Progenitor cell of endocrine pancreas (in vitro differentiated cells): ENCODE results near the gene CDH4. TPM values are rescaled to one million over a fixed set of nuclear protein-coding genes. Genes with fewer than 3 reads are reported as not detected.

Experiments
- DNase-seq: peaks from one replicate; pipeline ENCODE4 v3.0.0; 2021; ENCODE audit warnings: low spot score; ENCODE audit not compliant: unreplicated experiment
- H3K27ac Mint-ChIP-seq: 2 replicates; pipeline ENCODE4 v1.8.0; 2021; ENCODE audit warnings: mild to moderate bottlenecking, moderate library complexity, mixed read lengths
- H3K27me3 Mint-ChIP-seq: 2 replicates; pipeline ENCODE4 v1.8.0; 2021; ENCODE audit warnings: mixed read lengths
- H3K36me3 Mint-ChIP-seq: 2 replicates; pipeline ENCODE4 v1.8.0; 2022; ENCODE audit warnings: mixed read lengths; ENCODE audit not compliant: insufficient read depth
- H3K4me1 Mint-ChIP-seq: 2 replicates; pipeline ENCODE4 v1.8.0; 2021; ENCODE audit warnings: low read depth, mixed read lengths
- H3K4me3 Mint-ChIP-seq: 2 replicates; pipeline ENCODE4 v1.8.0; 2021; ENCODE audit warnings: low read depth, mild to moderate bottlenecking, moderate library complexity, mixed read lengths
- H3K9me3 Mint-ChIP-seq: 2 replicates; pipeline ENCODE4 v1.8.0; 2021; ENCODE audit warnings: low read depth, mixed read lengths
- CTCF ChIP-seq: fragments of 200-600 bp; sonication (generic); IDR thresholded peaks from one replicate; pipeline ENCODE4 v1.5.0; 2021; ENCODE audit warnings: antibody characterized with exemption, mild to moderate bottlenecking; ENCODE audit not compliant: unreplicated experiment
- total RNA-seq: library from RNA; stranded (reverse); gene quantifications from 2 replicates; pipeline ENCODE4 v1.2.1, GENCODE V29; 2021

Gene CDH4
- total RNA-seq, 1 donor from 2014 or later, result 0.43 TPM

GRCh38 chr20:61699495-61700374 lies 447.7 kb downstream of the CDH4 start:
- Mint-ChIP-seq H3K27ac (no peak overlapping the region), H3K4me1 (peaks cover 4% of the 10 kb centered on the region), H3K27me3 (peaks cover 5% of the 10 kb centered on the region), H3K4me3 (no peak overlapping the region), H3K36me3 (no peaks in the 10 kb centered on the region), H3K9me3 (no peaks in the 10 kb centered on the region)
- no peak for TF ChIP-seq CTCF
- no peak for DNase-seq

DNA sequence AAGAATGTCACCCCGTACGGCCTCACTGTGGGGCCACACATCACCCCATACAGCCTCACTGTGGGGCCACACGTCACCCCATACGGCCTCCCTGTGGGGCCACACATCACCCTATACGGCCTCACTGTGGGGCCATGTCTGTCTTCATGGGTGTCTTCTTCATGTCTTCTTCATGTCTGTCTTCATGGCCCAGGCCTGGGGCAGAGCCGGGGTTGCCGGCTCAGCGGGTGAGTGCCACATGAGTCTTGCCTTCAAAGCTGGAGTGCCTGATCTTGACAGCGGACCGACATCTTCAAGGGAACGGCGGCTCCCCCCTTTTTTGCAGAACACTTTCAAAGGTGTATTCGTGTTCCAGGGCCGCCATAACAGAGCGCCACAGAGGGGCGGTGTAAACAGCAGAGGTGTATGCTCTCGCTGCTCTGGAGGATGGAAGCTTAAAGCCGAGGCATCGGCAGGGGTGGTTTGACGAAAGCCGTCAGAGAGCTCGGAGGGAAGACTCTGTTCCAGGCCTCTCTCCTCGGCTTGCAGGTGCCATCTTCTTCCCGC lies 448.6 kb downstream of the CDH4 start:
- Mint-ChIP-seq H3K4me3 (no peak overlapping the region), H3K27me3 (peaks cover 5% of the 10 kb centered on the region), H3K9me3 (no peaks in the 10 kb centered on the region), H3K4me1 (peaks cover 4% of the 10 kb centered on the region), H3K27ac (no peak overlapping the region), H3K36me3 (no peaks in the 10 kb centered on the region)
- no peak for DNase-seq
- TF ChIP-seq CTCF, result no peak

DNA sequence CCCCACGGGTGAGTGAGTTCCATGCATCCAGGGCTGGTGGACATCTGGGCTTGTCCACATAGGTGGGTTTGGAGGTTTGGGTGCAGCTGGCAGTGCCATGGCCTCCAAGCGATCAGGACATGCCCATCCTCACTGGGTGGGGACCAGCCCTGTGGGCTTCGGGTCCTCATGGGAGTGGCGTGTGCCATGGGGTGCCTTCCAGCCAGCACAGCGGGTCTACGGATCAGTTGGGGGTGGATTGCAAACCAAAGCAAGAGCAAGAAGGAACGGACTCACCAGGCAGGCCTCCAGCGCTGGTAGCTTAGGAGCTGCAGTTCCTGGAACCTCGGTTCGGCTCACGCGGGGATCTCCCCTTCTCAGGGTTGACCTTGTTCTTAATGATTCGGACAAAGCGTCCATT lies 449.3 kb downstream of the CDH4 start:
- no peaks in the 10 kb centered on the region for H3K36me3 Mint-ChIP-seq
- peaks cover 5% of the 10 kb centered on the region for H3K27me3 Mint-ChIP-seq
- no peak for TF ChIP-seq CTCF
- H3K9me3 Mint-ChIP-seq, result no peaks in the 10 kb centered on the region
- H3K4me3 Mint-ChIP-seq, result no peak overlapping the region
- H3K4me1 Mint-ChIP-seq, result peaks cover 4% of the 10 kb centered on the region
- H3K27ac Mint-ChIP-seq, result no peak overlapping the region
- no peak for DNase-seq

DNA sequence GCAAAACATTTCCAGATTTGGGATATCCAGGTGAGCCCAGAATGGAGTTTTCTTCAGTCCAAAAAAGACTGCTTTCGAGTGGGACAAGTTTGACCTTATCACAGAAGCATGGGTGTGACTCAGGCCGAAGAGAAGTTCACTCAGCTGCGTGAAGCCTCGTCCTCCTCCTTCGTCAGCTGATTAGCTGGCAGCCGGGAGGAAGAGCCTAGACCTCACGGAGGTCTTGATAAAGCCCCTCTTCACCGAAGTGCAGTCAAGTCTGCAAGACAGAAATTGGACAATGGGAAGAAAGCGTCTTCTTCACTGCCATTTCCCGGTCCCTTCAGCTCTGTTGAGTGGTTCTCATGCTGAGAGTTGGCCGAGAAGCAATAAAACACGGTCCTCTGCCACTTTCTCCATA lies 449.7 kb downstream of the CDH4 start:
- H3K27me3 Mint-ChIP-seq, result peaks cover 5% of the 10 kb centered on the region
- H3K27ac Mint-ChIP-seq, result no peak overlapping the region
- no peak overlapping the region for H3K4me3 Mint-ChIP-seq
- peaks cover 4% of the 10 kb centered on the region for H3K4me1 Mint-ChIP-seq
- no peaks in the 10 kb centered on the region for H3K9me3 Mint-ChIP-seq
- no peak for DNase-seq
- no peak for TF ChIP-seq CTCF
- no peaks in the 10 kb centered on the region for H3K36me3 Mint-ChIP-seq

DNA sequence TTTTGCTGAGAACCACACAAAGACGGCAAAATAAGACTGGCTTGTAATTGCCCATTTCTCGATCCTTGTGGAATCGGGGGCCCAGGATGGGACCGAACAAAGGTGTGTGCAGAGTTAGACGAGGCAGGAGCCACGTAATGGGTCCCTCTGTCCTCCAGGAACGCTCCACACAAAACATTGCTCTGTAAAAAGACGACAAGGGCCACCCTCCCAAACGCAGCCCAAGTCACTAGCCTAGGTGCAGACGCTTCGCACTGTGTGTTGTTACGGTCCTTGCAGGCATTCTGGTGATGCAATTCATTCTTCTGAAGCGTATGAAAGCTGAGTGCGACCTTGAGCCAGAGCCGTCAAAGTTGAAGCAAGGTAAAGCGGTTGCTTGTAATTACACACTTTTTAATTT lies 450.2 kb downstream of the CDH4 start:
- no peak overlapping the region for H3K27ac Mint-ChIP-seq
- no peaks in the 10 kb centered on the region for H3K9me3 Mint-ChIP-seq
- no peaks in the 10 kb centered on the region for H3K36me3 Mint-ChIP-seq
- peaks cover 5% of the 10 kb centered on the region for H3K27me3 Mint-ChIP-seq
- peaks cover 4% of the 10 kb centered on the region for H3K4me1 Mint-ChIP-seq
- no peak for DNase-seq
- H3K4me3 Mint-ChIP-seq, result no peak overlapping the region
- no peak for TF ChIP-seq CTCF
